HepG2 (cell line): ENCODE data around the gene RPS6KL1. TPM values are rescaled to one million over a fixed set of nuclear protein-coding genes. Genes with fewer than 3 reads are reported as not detected.

Experiments
- ATAC-seq: fragments of 200-7000 bp; cut with Tn5 transposase; 3 replicates; pipeline ENCODE4 v1.9.1; 2020; ENCODE audit warnings: mild to moderate bottlenecking, moderate library complexity
- BruUV-seq: library from RNA; stranded (reverse); fragments of 400-500 nt; replicated peaks from 2 replicates; lab custom pipeline; 2021; lab: Mats Ljungman, UMichigan
- CTCF ChIA-PET: fragments of 300-600 bp; formaldehyde crosslinking; extraction: SDS; loops from one replicate; lab custom pipeline; 2021; ENCODE audit warnings: low total read pairs, inconsistent platforms, low intra/inter-chr PET ratio; lab: Yijun Ruan, JAX
- POLR2A ChIA-PET: fragments of 350-600 bp; sonication (Branson Sonifier 250); formaldehyde crosslinking; loops from one replicate; lab custom pipeline; 2020; ENCODE audit warnings: antibody characterized with exemption, inconsistent platforms; lab: Yijun Ruan, JAX
- DNase-seq: peaks from one replicate; pipeline ENCODE4 v3.0.0-alpha.2; 2015; ENCODE audit warnings: low spot score
- FAIRE-seq: peaks from 3 replicates; lab custom pipeline; 2011; peaks lifted over from hg19 to GRCh38; lab: Jason Lieb, UNC
- H2AFZ ChIP-seq: one replicate; pipeline ENCODE4 v1.6.1; 2011; ENCODE audit warnings: low read length, inconsistent platforms
- H3K27ac ChIP-seq: fragments of 300-600 bp; 3 replicates; pipeline ENCODE4 v1.8.0; 2011; ENCODE audit warnings: mixed run types, mild to moderate bottlenecking, mixed read lengths, low read length, inconsistent platforms; ENCODE audit not compliant: insufficient read depth; ENCODE audit errors: extremely low read length
- H3K27me3 ChIP-seq, 2 experiments: fragments of 200-600 bp in 1 of 2; 2 replicates in 1 of 2; 3 replicates in 1 of 2; pipeline versions ENCODE4 v1.6.0 to v1.8.0; 2011; ENCODE audit warnings: low read length in 2 of 2, mild to moderate bottlenecking in 2 of 2, moderate library complexity in 2 of 2, inconsistent platforms in 1 of 2; ENCODE audit not compliant: insufficient read depth in 2 of 2, control insufficient read depth in 1 of 2
- H3K36me3 ChIP-seq, 2 experiments: fragments of 200-600 bp in 1 of 2; replicated peaks in 1 of 2; 2 replicates in 1 of 2; 3 replicates in 1 of 2; pipeline versions ENCODE4 v1.5.1 to v1.8.0; 2011; ENCODE audit warnings: low read length in 2 of 2, inconsistent platforms in 1 of 2; ENCODE audit not compliant: insufficient read depth in 2 of 2, control insufficient read depth in 1 of 2
- H3K4me1 ChIP-seq: 2 replicates; pipeline ENCODE4 v1.5.1; 2012; ENCODE audit warnings: low read length, inconsistent platforms; ENCODE audit not compliant: insufficient read depth
- H3K4me2 ChIP-seq: 2 replicates; pipeline ENCODE4 v1.6.0; 2011; ENCODE audit warnings: low read depth, low read length, inconsistent platforms
- H3K4me3 ChIP-seq, 3 experiments: fragments of 200-600 bp in 1 of 3; sonication (generic), shearing (Covaris generic) in 1 of 3; replicated peaks in 1 of 3; 2 replicates each; pipeline ENCODE4 v1.5.1; 2011 to 2016; ENCODE audit warnings: low read length in 3 of 3, inconsistent platforms in 2 of 3, low read depth in 2 of 3, mild to moderate bottlenecking in 2 of 3, control low read depth in 1 of 3, mixed read lengths in 1 of 3; ENCODE audit not compliant: insufficient read depth in 1 of 3
- H3K79me2 ChIP-seq: one replicate; pipeline ENCODE4 v1.6.1; 2011; ENCODE audit warnings: low read length, inconsistent platforms; ENCODE audit not compliant: insufficient read depth
- H3K9ac ChIP-seq: 2 replicates; pipeline ENCODE4 v1.6.0; 2011; ENCODE audit warnings: mild to moderate bottlenecking, low read depth, low read length, inconsistent platforms; ENCODE audit not compliant: insufficient read depth
- H3K9me3 ChIP-seq: 2 replicates; pipeline ENCODE4 v1.5.1; 2012; ENCODE audit warnings: mild to moderate bottlenecking, low read length
- H4K20me1 ChIP-seq: 2 replicates; pipeline ENCODE4 v1.6.0; 2011; ENCODE audit warnings: inconsistent platforms, mild to moderate bottlenecking, low read length, moderate library complexity; ENCODE audit not compliant: insufficient read depth
- ARHGAP35 ChIP-seq: sonication (generic); formaldehyde crosslinking; IDR thresholded peaks from 2 replicates; pipeline ENCODE4 v1.9.0; 2022; ENCODE audit warnings: mild to moderate bottlenecking, inconsistent platforms, moderate library complexity, missing genetic modification reagents, borderline replicate concordance
- BHLHE40 ChIP-seq: IDR thresholded peaks from 2 replicates; pipeline ENCODE4 v1.6.1; 2011; ENCODE audit warnings: low read length, improper control_type of control experiment
- BORCS8-MEF2B ChIP-seq: sonication (generic); formaldehyde crosslinking; IDR thresholded peaks from 2 replicates; pipeline ENCODE4 v1.8.0; 2022; ENCODE audit warnings: mild to moderate bottlenecking, missing genetic modification reagents
- IKZF4 ChIP-seq: sonication (generic); formaldehyde crosslinking; IDR thresholded peaks from 2 replicates; pipeline ENCODE4 v1.5.1; 2020; ENCODE audit warnings: borderline replicate concordance, mild to moderate bottlenecking, low read depth, missing genetic modification reagents; ENCODE audit errors: not compliant biosample characterization
- MTA3 ChIP-seq: sonication (generic); formaldehyde crosslinking; IDR thresholded peaks from 2 replicates; pipeline ENCODE4 v1.4.0; 2020; ENCODE audit warnings: missing genetic modification reagents
- NR1H2 ChIP-seq: sonication (generic); formaldehyde crosslinking; IDR thresholded peaks from 2 replicates; pipeline ENCODE4 v1.8.1; 2022; ENCODE audit warnings: low read depth, missing genetic modification reagents, borderline replicate concordance
- SMARCC2 ChIP-seq: fragments of 450-650 bp; IDR thresholded peaks from 2 replicates; pipeline ENCODE4 v1.6.1; 2017; ENCODE audit warnings: antibody characterized with exemption, mild to moderate bottlenecking
- SP1 ChIP-seq, 2 experiments: fragments of 450-650 bp in 1 of 2; sonication (generic) in 1 of 2; formaldehyde crosslinking in 1 of 2; IDR thresholded peaks; 2 replicates each; pipeline versions ENCODE4 v1.4.0 to v1.6.1; 2016 to 2020; ENCODE audit warnings: missing genetic modification reagents in 1 of 2
- SPEN ChIP-seq: sonication (generic); formaldehyde crosslinking; IDR thresholded peaks from 2 replicates; pipeline ENCODE4 v1.5.1; 2020; ENCODE audit warnings: low read depth, mild to moderate bottlenecking, missing genetic modification reagents
- THAP11 ChIP-seq: IDR thresholded peaks from 2 replicates; pipeline ENCODE4 v1.6.1; 2016; ENCODE audit warnings: missing biosample characterization, missing genetic modification reagents
- ZNF225 ChIP-seq: sonication (generic); formaldehyde crosslinking; IDR thresholded peaks from 2 replicates; pipeline ENCODE4 v1.4.0; 2020; ENCODE audit warnings: mild to moderate bottlenecking, missing genetic modification reagents
- ZNF3 ChIP-seq: IDR thresholded peaks from 2 replicates; pipeline ENCODE4 v1.7.0; 2017; ENCODE audit warnings: inconsistent platforms
- ZNF616 ChIP-seq: sonication (generic); formaldehyde crosslinking; IDR thresholded peaks from 2 replicates; pipeline ENCODE4 v1.5.0; 2020; ENCODE audit warnings: low read depth, mild to moderate bottlenecking, missing genetic modification reagents
- ZNF674 ChIP-seq: sonication (generic); formaldehyde crosslinking; IDR thresholded peaks from 2 replicates; pipeline ENCODE4 v1.5.0; 2020; ENCODE audit warnings: low read depth, mild to moderate bottlenecking, missing genetic modification reagents
- ZNF749 ChIP-seq: sonication (generic); formaldehyde crosslinking; IDR thresholded peaks from 2 replicates; pipeline ENCODE4 v1.8.0; 2022; ENCODE audit warnings: mild to moderate bottlenecking, missing genetic modification reagents, moderate library complexity, borderline replicate concordance
- ZNF761 ChIP-seq: sonication (generic); formaldehyde crosslinking; conservative IDR thresholded peaks from 2 replicates; pipeline ENCODE4 v1.4.0; 2020; ENCODE audit warnings: mild to moderate bottlenecking, missing genetic modification reagents
- WGBS: methylation state at CpG from one replicate; pipeline ENCODE4 v1.1.6; 2017; ENCODE audit warnings: low lambda C conversion rate; 5-methylcytosine and 5-hydroxymethylcytosine counted together
- in situ Hi-C: cut with HindIII; loops from 2 replicates; pipeline ENCODE4 v1.10.0; 2017; ENCODE audit warnings: low pct_unique_long_range_greater_than_20kb; ENCODE audit not compliant: extremely low pct_ligation_motif_present
- intact Hi-C: fragments of 100-400 bp; cut with micrococcal nuclease; formaldehyde crosslinking; loops from one replicate; pipeline ENCODE4 v1.10.0; 2022; ENCODE audit not compliant: unreplicated experiment
- polyA plus RNA-seq, 8 experiments: library from polyadenylated mRNA; depleted of rRNA in 3 of 8; stranded (reverse) in 7 of 8; unstranded in 1 of 8; fragments of >200 nt; fragmentation: Illumina TruSeq in 4 of 8; extraction: Trizol in 4 of 8; gene quantifications; 2 replicates each; pipeline versions ENCODE4 v1.2.1 to v1.2.3, GENCODE V29; 2011 to 2016; ENCODE audit warnings: low read depth in 4 of 8, missing spikeins in 1 of 8, mixed read lengths in 1 of 8; ENCODE audit not compliant: insufficient read depth in 1 of 8
- total RNA-seq, 5 experiments: library from RNA; depleted of rRNA; stranded (reverse); fragments of >200 nt; fragmentation: Illumina TruSeq; extraction: Trizol; gene quantifications; 2 replicates each; pipeline ENCODE4 v1.2.3, GENCODE V29; 2016; ENCODE audit warnings: low read depth in 1 of 5
- TF ChIP-seq, protein P1 (sequence below): sonication (generic); formaldehyde crosslinking; IDR thresholded peaks from 2 replicates; pipeline ENCODE4 v1.4.0; 2020; ENCODE audit warnings: mild to moderate bottlenecking, missing genetic modification reagents
- TF ChIP-seq, protein P2 (sequence below): fragments of 450-650 bp; IDR thresholded peaks from 2 replicates; pipeline ENCODE4 v1.6.1; 2017; ENCODE audit warnings: mild to moderate bottlenecking
- TF ChIP-seq, protein P3 (sequence below): sonication (generic); formaldehyde crosslinking; IDR thresholded peaks from 2 replicates; pipeline ENCODE4 v1.4.0; 2020; ENCODE audit warnings: missing genetic modification reagents
- TF ChIP-seq, protein P4 (sequence below): sonication (generic); formaldehyde crosslinking; IDR thresholded peaks from 2 replicates; pipeline ENCODE4 v1.8.1; 2023; ENCODE audit warnings: missing genetic modification reagents, mild to moderate bottlenecking, borderline replicate concordance

RPS6KL1 gene
- total and polyA plus RNA-seq, 2 of the 13 experiments (the other 11 are each of a cell fraction or from before 2014, with no cell fraction given): 6.5 to 11.5 TPM

DNA sequence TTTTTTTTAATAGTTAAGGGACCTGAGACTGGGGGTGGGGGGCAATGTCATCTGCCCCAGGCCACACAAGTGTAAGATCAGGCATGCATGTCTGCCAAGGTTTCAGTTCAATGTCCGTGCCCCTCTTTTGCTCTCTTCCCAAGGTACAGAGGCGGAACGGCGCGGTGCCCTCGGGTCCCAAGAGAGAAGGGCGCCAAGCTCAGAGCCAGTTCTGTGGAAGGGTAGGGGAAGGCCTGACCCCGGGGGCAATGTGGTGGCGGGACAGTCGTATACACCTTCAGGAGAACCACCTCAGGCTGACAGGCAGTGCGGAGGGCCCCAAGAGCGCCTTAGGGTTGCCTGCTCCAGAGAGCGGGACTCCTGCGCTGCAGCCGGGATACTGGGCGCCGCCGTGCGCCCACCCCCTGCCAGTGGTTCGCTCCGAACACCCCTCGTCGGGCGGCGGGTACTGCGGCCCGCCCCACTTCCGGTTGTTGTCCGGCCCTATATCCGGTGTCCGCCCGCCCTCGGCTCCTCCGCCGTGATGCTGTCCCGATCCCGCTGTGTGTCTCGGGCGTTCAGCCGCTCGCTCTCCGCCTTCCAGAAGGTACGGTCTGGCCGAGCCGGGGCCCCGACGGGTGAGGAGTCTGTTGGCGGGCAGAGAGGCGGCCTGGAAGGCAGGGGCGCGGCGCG lies 41.5 kb downstream of the RPS6KL1 start, which contains the start of gene DLST:
DLST (plus strand) TSS at position 486 of the 672 bp plus-strand sequence; CDS start at position 524, 38 bp downstream.
- peaks cover 68% of the 10 kb centered on the region for H3K4me1 ChIP-seq
- ChIA-PET CTCF (no interaction called here), POLR2A (interaction anchor here (0.6 to 9.2 kb wide), 7 partner anchors 17 to 188 kb away, joined by 3 to 84 read pairs (median 3); partner anchors contain the start of genes RPS6KL1 and ZC2HC1C)
- H3K27ac ChIP-seq: peak within 1 kb of the TSS; percentile 71
- peaks cover 48% of the 10 kb centered on the region for H3K79me2 ChIP-seq
- H3K9ac ChIP-seq: peak within 1 kb of the TSS; percentile 86
- in situ Hi-C loops (no loop called here), intact Hi-C loops (loop anchor here (2.0 kb wide), 1 partner anchor 17 kb away; no protein-coding TSS in a partner anchor)
- H3K36me3 ChIP-seq: peaks cover 0 to 5% of the 10 kb centered on the region in 2 experiments; a peak in 1 of 5 replicates
- WGBS: no CpG with 5 or more reads among the region's 53 CpGs
- peaks cover 0 to under 1% of the 10 kb centered on the region in 2 experiments; a peak in 1 of 5 replicates for H3K27me3 ChIP-seq
- ATAC-seq: peak; percentile 96
- H4K20me1 ChIP-seq: peaks cover 30% of the 10 kb centered on the region
- H3K9me3 ChIP-seq: no peaks in the 10 kb centered on the region
- H3K4me3 ChIP-seq: peak within 1 kb of the TSS; percentile 91 to 93 (median 93)
- DNase-seq: peak; percentile 67
- peak; percentile 56 for FAIRE-seq
- H2AFZ ChIP-seq: no peak within 1 kb of the TSS
- H3K4me2 ChIP-seq: peak within 1 kb of the TSS; percentile 94
- no TSS peak for BruUV-seq
- peak; percentile 83 for TF ChIP-seq ZNF749
- 0 out of 2 replicates have a peak, but pooled peaks have one; percentile 56 for TF ChIP-seq ZNF761 (CRISPR knock-in tag)
- peak; percentile 92 for TF ChIP-seq SPEN (CRISPR knock-in tag)
- TF ChIP-seq SP1 (IDR thresholded peaks at IDR 0.05): no peak
- TF ChIP-seq SP1 (CRISPR knock-in tag; IDR thresholded peaks at IDR 0.05): peak; percentile 56
- TF ChIP-seq BHLHE40: peak; percentile 99
- TF ChIP-seq, protein P1, sequence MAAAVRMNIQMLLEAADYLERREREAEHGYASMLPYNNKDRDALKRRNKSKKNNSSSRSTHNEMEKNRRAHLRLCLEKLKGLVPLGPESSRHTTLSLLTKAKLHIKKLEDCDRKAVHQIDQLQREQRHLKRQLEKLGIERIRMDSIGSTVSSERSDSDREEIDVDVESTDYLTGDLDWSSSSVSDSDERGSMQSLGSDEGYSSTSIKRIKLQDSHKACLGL (CRISPR knock-in tag): no peak; the same call in 1 of the 2 replicates
- TF ChIP-seq, protein P2, sequence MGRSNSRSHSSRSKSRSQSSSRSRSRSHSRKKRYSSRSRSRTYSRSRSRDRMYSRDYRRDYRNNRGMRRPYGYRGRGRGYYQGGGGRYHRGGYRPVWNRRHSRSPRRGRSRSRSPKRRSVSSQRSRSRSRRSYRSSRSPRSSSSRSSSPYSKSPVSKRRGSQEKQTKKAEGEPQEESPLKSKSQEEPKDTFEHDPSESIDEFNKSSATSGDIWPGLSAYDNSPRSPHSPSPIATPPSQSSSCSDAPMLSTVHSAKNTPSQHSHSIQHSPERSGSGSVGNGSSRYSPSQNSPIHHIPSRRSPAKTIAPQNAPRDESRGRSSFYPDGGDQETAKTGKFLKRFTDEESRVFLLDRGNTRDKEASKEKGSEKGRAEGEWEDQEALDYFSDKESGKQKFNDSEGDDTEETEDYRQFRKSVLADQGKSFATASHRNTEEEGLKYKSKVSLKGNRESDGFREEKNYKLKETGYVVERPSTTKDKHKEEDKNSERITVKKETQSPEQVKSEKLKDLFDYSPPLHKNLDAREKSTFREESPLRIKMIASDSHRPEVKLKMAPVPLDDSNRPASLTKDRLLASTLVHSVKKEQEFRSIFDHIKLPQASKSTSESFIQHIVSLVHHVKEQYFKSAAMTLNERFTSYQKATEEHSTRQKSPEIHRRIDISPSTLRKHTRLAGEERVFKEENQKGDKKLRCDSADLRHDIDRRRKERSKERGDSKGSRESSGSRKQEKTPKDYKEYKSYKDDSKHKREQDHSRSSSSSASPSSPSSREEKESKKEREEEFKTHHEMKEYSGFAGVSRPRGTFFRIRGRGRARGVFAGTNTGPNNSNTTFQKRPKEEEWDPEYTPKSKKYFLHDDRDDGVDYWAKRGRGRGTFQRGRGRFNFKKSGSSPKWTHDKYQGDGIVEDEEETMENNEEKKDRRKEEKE: no peak
- 0 out of 2 replicates have a peak, but pooled peaks have one; percentile 36 for TF ChIP-seq ARHGAP35
- TF ChIP-seq NR1H2 (CRISPR knock-in tag): peak; percentile 25; the same call in 1 of the 2 replicates
- TF ChIP-seq, protein P3, sequence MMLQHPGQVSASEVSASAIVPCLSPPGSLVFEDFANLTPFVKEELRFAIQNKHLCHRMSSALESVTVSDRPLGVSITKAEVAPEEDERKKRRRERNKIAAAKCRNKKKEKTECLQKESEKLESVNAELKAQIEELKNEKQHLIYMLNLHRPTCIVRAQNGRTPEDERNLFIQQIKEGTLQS (CRISPR knock-in tag): 0 out of 2 replicates have a peak, but pooled peaks have one; percentile 18
- TF ChIP-seq, protein P4, sequence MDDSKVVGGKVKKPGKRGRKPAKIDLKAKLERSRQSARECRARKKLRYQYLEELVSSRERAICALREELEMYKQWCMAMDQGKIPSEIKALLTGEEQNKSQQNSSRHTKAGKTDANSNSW (CRISPR knock-in tag): peak; percentile 48; the same call in 1 of the 2 replicates
- peak; percentile 88 for TF ChIP-seq THAP11
- no peak for TF ChIP-seq SMARCC2
- TF ChIP-seq ZNF3 (CRISPR knock-in tag): no peak
- peak; percentile 58 for TF ChIP-seq IKZF4 (CRISPR knock-in tag)
- peak; percentile 78; the same call in 1 of the 2 replicates for TF ChIP-seq BORCS8-MEF2B (CRISPR knock-in tag)
- peak; percentile 28; the same call in 1 of the 2 replicates for TF ChIP-seq ZNF225
- no peak for TF ChIP-seq MTA3 (CRISPR knock-in tag)
- peak; percentile 34; the same call in 1 of the 2 replicates for TF ChIP-seq ZNF616 (CRISPR knock-in tag)
- no peak for TF ChIP-seq ZNF674
